ENCODE data around the gene SPTLC2. TPM values are rescaled to one million over a fixed set of nuclear protein-coding genes. Genes with fewer than 3 reads are reported as not detected.
A peak's percentile ranks its signal among the peaks of the same experiment; 100 is the strongest.

The SPTLC2 gene
- total and polyA plus RNA-seq, 2 of the 13 experiments (the other 11 are each of a cell fraction or from before 2014, with no cell fraction given) = 17.4 to 17.5 TPM

GRCh38 chr14:77457522-77458248, 158.8 kb downstream of the SPTLC2 start, which contains the start of the genes AHSA1 and VIPAS39 (continued):
- peak in 1 of 2 experiments; percentile 39; a peak in 1 of 4 replicates for TF ChIP-seq REST (IDR thresholded peaks at IDR 0.05; ENCODE audit: borderline replicate concordance in 1 of 2, low read depth in 1 of 2, low read length in 2 of 2)
- TF ChIP-seq NCOR1 (IDR thresholded peaks at IDR 0.05; ENCODE audit: borderline replicate concordance, low read length) = peak; percentile 43; the same call in 1 of the 2 replicates
- TF ChIP-seq DMAP1 (CRISPR knock-in tag; IDR thresholded peaks at IDR 0.05) = peak; percentile 71; the same call in 1 of the 2 replicates
- TF ChIP-seq ZNF484 (CRISPR knock-in tag; IDR thresholded peaks at IDR 0.05; ENCODE audit: borderline replicate concordance, low read depth) = no peak
- peak; percentile 18 for TF ChIP-seq PCBP2 (optimal IDR thresholded peaks at IDR 0.05; ENCODE audit: low read depth, low read length, poor library complexity, severe bottlenecking)
- TF ChIP-seq ETV5 (CRISPR knock-in tag; IDR thresholded peaks at IDR 0.05; ENCODE audit: borderline replicate concordance) = 0 out of 2 replicates have a peak, but pooled peaks have one; percentile 10
- TF ChIP-seq TBL1XR1 (IDR thresholded peaks at IDR 0.05; ENCODE audit: borderline replicate concordance, low read length, partially characterized antibody) = peak; percentile 77
- peak; percentile 98 for TF ChIP-seq NR2C2 (CRISPR knock-in tag; IDR thresholded peaks at IDR 0.05; ENCODE audit: borderline replicate concordance)
- TF ChIP-seq ZNF235 (CRISPR knock-in tag; IDR thresholded peaks at IDR 0.05; ENCODE audit: borderline replicate concordance) = peak; percentile 71; the same call in 1 of the 2 replicates
- TF ChIP-seq ZFP1 (CRISPR knock-in tag; IDR thresholded peaks at IDR 0.05) = peak; percentile 52; the same call in 1 of the 2 replicates
- TF ChIP-seq MAFK (conservative IDR thresholded peaks at IDR 0.05 in 1 of 2, IDR thresholded peaks at IDR 0.05 in 1 of 2; ENCODE audit: low read length in 2 of 2) = no peak
- peak; percentile 52 for TF ChIP-seq FOXK2 (IDR thresholded peaks at IDR 0.05)
- TF ChIP-seq TRIM22 (IDR thresholded peaks at IDR 0.05) = no peak
- TF ChIP-seq, protein P1, sequence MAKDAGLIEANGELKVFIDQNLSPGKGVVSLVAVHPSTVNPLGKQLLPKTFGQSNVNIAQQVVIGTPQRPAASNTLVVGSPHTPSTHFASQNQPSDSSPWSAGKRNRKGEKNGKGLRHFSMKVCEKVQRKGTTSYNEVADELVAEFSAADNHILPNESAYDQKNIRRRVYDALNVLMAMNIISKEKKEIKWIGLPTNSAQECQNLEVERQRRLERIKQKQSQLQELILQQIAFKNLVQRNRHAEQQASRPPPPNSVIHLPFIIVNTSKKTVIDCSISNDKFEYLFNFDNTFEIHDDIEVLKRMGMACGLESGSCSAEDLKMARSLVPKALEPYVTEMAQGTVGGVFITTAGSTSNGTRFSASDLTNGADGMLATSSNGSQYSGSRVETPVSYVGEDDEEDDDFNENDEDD (CRISPR knock-in tag; IDR thresholded peaks at IDR 0.05; ENCODE audit: borderline replicate concordance) = peak; percentile 10; the same call in 1 of the 2 replicates
- 0 out of 2 replicates have a peak, but pooled peaks have one; percentile 57 for TF ChIP-seq ZKSCAN5 (CRISPR knock-in tag; IDR thresholded peaks at IDR 0.05)
- TF ChIP-seq, protein P2, sequence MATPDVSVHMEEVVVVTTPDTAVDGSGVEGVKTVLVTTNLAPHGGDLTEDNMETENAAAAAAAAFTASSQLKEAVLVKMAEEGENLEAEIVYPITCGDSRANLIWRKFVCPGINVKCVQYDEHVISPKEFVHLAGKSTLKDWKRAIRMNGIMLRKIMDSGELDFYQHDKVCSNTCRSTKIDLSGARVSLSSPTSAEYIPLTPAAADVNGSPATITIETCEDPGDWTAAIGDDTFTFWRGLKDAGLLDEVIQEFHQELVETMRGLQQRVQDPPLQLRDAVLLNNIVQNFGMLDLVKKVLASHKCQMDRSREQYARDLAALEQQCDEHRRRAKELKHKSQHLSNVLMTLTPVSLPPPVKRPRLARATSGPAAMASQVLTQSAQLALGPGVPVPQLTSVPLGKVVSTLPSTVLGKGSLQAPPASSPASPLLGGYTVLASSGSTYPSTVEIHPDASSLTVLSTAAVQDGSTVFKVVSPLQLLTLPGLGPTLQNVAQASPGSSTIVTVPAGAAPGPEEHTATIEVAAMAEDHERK (CRISPR knock-in tag; IDR thresholded peaks at IDR 0.05; ENCODE audit: low read depth) = peak; percentile 50; the same call in 1 of the 2 replicates
- TF ChIP-seq ZNF451 (CRISPR knock-in tag; IDR thresholded peaks at IDR 0.05) = peak; percentile 57; the same call in 1 of the 2 replicates
- no peak for TF ChIP-seq ZNF549 (CRISPR knock-in tag; IDR thresholded peaks at IDR 0.05)
